Measurements from ENCODE around the gene MYO18A. TPM values are rescaled to one million over a fixed set of nuclear protein-coding genes. Genes with fewer than 3 reads are reported as not detected.

MYO18A gene
- total RNA-seq, 1 donor from 2014 or later = 48.2 TPM

DNA sequence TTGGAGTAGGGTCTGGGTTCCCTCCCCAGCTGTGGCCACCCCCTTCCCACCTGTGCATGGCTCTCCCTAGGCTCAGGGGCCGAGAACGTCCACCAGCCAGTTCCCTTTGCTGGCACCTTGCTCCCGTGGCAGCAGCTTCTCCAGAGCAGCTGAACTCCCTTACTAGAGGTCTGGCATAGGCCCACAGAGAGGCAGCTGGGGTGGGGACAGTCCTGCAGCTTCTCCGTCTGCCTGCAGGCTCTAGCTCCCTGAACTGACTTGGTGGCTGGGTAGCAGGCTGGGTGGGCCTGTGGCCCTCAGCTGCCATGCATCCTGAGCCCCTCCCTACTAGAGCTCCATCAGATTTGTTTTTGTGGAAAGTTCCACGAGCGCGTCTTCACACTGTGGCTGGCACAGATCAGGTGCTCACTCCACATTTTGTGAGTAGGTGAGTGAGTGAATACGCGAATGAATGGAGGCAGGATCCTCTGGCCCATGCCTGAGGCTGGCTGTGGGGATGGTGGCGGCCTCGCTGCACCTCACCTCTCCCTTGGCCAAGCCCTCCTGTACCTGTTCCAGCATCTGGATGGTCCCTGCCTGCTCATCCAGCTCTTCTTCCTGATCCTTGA, 86.0 kb downstream of the MYO18A start:
- TF ChIP-seq, protein P1, sequence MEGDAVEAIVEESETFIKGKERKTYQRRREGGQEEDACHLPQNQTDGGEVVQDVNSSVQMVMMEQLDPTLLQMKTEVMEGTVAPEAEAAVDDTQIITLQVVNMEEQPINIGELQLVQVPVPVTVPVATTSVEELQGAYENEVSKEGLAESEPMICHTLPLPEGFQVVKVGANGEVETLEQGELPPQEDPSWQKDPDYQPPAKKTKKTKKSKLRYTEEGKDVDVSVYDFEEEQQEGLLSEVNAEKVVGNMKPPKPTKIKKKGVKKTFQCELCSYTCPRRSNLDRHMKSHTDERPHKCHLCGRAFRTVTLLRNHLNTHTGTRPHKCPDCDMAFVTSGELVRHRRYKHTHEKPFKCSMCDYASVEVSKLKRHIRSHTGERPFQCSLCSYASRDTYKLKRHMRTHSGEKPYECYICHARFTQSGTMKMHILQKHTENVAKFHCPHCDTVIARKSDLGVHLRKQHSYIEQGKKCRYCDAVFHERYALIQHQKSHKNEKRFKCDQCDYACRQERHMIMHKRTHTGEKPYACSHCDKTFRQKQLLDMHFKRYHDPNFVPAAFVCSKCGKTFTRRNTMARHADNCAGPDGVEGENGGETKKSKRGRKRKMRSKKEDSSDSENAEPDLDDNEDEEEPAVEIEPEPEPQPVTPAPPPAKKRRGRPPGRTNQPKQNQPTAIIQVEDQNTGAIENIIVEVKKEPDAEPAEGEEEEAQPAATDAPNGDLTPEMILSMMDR (conservative IDR thresholded peaks at IDR 0.05) = no peak
- Mint-ChIP-seq H3K4me3 (no peak overlapping the region), H3K36me3 (ENCODE audit: low read depth) (no peaks in the 10 kb centered on the region), H3K4me1 (peaks cover 8% of the 10 kb centered on the region), H3K27me3 (ENCODE audit: low read depth) (no peaks in the 10 kb centered on the region), H3K9me3 (no peaks in the 10 kb centered on the region), H3K27ac (ENCODE audit: unreplicated experiment) (no peak overlapping the region)
- no peak for DNase-seq (ENCODE audit: low read depth, low spot score)

GRCh38 chr17:29093090-29093871, 86.9 kb downstream of the MYO18A start:
- H3K27me3 Mint-ChIP-seq (ENCODE audit: low read depth) = no peaks in the 10 kb centered on the region
- no peaks in the 10 kb centered on the region for H3K9me3 Mint-ChIP-seq
- no peak for DNase-seq (ENCODE audit: low read depth, low spot score)
- TF ChIP-seq, protein P1 (conservative IDR thresholded peaks at IDR 0.05) = no peak
- no peak overlapping the region for H3K27ac Mint-ChIP-seq (ENCODE audit: unreplicated experiment)
- no peak overlapping the region for H3K4me3 Mint-ChIP-seq
- peaks cover 1% of the 10 kb centered on the region for H3K36me3 Mint-ChIP-seq (ENCODE audit: low read depth)
- peaks cover 8% of the 10 kb centered on the region for H3K4me1 Mint-ChIP-seq

DNA sequence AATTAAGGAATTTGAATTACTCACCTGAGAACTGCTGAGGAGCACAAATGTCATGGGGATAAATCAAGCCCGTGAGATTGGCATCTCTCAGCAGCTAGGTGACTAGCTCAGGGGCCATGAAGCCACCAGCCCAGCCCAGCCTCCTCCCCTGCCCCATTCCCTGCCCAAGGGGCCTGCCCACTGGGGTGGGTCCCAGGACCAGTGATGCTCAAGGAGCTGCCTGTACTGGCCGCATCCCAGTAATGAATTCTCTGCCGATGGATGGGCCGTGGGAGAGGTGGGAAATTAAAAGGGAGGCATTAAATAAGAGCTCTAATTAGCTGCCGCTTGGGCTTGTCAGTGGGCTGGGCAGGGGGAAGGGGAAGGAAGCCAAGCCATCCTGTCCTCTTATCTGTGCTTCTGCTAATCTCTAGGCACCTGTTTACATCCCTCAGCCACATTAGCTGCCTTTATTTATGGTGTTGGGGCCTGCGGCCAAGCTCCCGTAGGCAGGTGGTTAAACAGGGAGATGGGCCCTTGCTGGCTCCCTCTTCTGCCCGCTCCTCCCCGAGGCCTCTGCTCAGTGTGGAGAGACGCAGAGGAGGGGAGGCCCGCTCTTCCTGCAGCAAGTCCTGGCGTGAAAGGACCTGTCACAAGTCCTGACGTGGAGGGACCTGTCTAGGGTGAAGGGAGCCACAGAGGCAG, 88.5 kb downstream of the MYO18A start:
- Mint-ChIP-seq H3K4me3 (no peak overlapping the region), H3K4me1 (peaks cover 8% of the 10 kb centered on the region), H3K36me3 (ENCODE audit: low read depth) (peaks cover 2% of the 10 kb centered on the region), H3K27me3 (ENCODE audit: low read depth) (no peaks in the 10 kb centered on the region), H3K9me3 (no peaks in the 10 kb centered on the region), H3K27ac (ENCODE audit: unreplicated experiment) (no peak overlapping the region)
- TF ChIP-seq, protein P1 (conservative IDR thresholded peaks at IDR 0.05) = no peak
- no peak for DNase-seq (ENCODE audit: low read depth, low spot score)

DNA sequence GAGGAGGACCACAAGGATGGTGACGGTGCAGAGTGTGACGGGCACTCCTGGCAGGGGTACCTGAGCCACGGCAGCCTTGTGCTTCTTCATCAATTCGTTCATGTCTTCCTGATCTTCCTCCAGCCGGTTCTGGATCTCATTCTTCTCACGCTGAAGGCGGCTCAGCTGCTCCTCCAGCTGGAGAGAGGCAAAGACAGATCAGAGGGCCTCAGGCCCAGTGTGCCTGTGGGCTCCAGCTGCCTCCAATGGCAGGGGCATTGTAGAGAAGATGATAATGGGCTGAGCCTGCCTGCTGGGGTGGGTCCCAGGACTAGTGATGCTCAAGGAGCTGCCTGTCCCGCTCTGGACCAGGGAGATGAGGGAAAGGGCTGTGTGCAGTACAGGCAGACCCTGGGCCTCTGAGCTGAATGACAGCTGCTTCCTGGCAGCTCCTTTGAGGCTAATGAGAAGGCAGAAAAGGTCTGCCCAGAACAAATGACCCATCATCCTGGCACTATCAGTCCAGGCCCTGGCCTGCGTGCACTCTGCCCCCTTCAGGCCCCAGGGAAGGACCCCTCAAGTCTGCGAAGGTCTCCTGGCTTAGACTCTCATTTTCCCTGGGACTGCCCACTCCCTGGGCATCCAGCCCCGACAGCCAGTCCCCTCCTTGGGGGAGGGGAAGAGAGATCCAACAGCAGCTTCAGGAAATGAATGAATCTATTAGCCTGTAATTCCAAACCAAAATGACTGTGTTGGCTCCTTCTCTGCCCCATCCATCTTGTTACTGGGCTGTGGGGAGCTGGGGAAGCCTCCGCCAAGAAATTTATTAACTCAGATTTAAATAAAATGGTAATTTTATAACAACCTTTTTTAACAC, 89.2 kb downstream of the MYO18A start:
- Mint-ChIP-seq H3K27ac (ENCODE audit: unreplicated experiment) (peak overlapping the region; percentile 73), H3K4me1 (peaks cover 8% of the 10 kb centered on the region), H3K27me3 (ENCODE audit: low read depth) (no peaks in the 10 kb centered on the region), H3K9me3 (no peaks in the 10 kb centered on the region), H3K4me3 (no peak overlapping the region), H3K36me3 (ENCODE audit: low read depth) (peaks cover 2% of the 10 kb centered on the region)
- TF ChIP-seq, protein P1 (conservative IDR thresholded peaks at IDR 0.05) = no peak
- no peak for DNase-seq (ENCODE audit: low read depth, low spot score)

DNA sequence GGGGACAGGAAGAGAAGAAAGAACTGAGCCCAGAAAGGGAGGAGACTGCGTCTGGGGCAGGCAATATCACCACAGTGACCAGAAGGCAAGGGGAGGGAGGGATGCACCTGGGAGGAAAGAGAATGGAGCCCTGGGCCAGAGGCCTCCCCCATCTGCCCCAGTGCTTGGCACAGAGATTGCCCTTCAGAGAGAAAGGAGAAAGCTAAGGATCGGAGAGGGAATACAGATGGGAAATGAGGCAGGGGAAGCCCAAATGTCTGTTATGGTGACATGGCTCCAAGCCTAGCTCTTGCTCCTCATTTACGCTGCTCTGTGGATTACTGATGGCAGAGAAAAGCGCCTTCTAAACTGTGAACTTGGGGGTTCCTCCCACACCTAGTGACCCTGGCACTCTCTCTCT, 90.1 kb downstream of the MYO18A start:
- H3K36me3 Mint-ChIP-seq (ENCODE audit: low read depth) = peaks cover 2% of the 10 kb centered on the region
- DNase-seq (ENCODE audit: low read depth, low spot score) = no peak
- TF ChIP-seq, protein P1 (conservative IDR thresholded peaks at IDR 0.05) = no peak
- H3K27me3 Mint-ChIP-seq (ENCODE audit: low read depth) = no peaks in the 10 kb centered on the region
- H3K27ac Mint-ChIP-seq (ENCODE audit: unreplicated experiment) = no peak overlapping the region
- peaks cover 8% of the 10 kb centered on the region for H3K4me1 Mint-ChIP-seq
- no peaks in the 10 kb centered on the region for H3K9me3 Mint-ChIP-seq
- no peak overlapping the region for H3K4me3 Mint-ChIP-seq
